SKM-1 (cell line): ENCODE measurements around the gene CTRL.
"Not testable (repeated sequence)": the region's sequence is repeated elsewhere in the genome, so short reads cannot be mapped to it uniquely, and the experiment has no call there.

Experiments
- DNase-seq: peaks from one replicate; lab custom pipeline; 2025; ENCODE audit not compliant: unreplicated experiment; lab: John Stamatoyannopoulos, UW

CTRL gene

DNA sequence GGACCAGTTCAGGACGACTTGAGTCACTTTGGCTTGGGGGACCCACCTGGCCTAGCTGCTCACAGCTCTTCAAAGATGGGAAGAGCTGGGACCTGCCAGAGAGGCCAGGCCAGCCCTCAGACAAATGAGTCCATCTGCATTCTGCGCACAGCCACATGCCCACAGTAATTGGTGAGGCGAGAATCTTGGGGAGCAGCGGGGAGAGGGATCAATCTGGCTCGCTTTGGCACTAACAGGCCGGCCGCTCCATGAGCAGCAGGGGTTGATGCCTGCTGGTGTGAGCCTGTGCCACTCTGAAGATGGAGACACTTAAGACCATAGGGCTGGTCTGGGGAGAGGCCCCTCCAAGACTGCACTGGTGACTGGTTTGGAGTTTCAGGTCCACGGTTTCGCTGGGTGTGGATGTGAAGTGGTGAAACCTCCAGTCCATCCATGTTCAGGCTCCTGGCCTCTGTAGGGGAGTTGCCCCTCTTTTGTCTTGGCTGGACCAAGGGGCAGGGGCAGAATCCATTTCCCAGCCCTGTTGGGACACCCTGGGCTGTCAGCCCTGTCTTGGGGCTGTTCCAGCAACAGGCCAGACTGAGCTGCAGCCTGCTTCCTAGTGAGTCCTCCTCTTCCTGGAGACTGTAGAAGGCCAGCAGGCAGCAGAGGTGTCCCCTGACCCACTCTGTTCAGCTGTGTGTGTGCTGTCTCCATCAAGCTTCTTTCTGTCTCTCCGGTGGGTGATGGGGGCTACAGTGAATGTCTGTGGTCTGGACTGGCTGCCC, 7.3 kb downstream of the CTRL start:
- no peak for DNase-seq

DNA sequence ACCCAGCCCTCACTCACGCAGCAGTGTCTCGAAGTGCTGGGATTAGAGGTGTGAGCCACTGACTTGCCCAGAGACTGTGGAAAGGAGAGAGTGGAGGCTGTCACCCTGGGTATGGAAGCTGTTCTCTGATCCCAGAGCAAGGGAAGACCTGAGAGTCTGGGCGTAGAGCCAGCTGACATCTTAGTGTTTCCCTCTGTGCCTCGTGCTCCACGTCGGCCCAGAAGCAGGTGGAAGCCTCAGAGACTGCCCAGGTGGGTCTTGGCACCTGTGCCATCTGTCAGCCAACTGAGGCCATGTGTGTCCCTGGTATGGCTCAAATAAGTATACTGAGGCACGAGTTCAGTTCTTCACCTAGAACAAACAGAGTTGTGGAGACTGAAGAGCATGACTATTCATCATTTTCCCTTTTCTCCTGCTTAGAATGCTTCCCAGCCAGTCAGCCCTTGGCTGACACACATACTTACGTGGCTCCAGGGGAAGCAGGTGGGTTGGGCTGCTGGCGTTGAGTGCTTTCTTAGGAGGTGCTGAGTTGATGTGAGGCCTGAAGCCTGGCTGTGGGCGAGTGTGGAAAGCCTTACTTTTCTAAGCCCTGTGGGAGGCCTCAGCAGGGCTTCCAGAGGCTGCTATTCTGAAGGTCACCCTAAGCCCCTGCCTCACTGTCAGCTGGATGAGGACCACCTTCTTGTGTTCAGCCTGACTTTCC, 8.1 kb downstream of the CTRL start:
- no peak for DNase-seq

DNA sequence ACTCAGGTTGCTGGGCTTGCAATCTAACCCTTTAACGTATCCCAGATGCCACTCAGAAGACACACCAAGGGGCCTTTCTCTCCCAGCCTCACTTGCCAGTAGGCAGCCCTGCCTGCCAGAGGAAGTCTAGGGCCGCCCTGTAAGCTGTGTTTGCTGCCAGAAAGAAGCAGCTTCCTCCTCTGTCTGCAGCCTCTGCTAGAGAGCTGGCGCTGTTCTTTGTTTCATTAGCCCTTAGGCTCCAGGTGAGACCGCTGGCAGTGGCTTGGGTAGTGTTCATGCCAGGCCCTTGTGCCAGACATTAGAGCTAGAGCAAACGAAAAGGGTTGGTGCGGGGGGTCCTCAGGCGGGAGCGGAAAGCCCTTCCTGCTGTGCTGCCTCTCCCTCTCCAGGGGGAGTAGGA, 8.9 kb downstream of the CTRL start:
- no peak for DNase-seq

DNA sequence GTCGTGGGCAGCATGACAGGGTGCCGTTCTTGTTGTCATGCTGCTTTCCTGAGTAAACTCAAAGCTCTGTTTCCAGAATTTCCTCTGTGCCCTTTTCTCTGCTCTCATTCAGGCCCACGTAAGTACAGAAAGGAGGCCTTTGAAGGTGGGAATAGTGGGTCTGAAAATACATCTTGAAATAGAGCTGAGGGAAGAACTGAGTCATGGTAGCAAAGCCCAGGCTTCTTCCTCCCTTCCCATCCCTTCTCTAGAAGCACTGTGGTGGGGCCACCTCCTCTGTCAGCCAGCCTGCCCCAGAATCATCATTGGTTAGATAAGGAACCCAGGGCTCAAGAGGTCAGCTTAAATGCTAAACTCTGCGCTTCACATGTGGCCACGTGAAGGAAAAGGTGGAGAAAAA, 9.4 kb downstream of the CTRL start:
- no peak for DNase-seq

GRCh38 chr16:67919622-67920221, 11.9 kb downstream of the CTRL start:
- DNase-seq: no peak

GRCh38 chr16:67917852-67918236, 13.8 kb downstream of the CTRL start:
- no peak for DNase-seq

- DNase-seq: no peak
Measured at GRCh38 chr16:67917140-67917851, 14.4 kb downstream of the CTRL start.

DNA sequence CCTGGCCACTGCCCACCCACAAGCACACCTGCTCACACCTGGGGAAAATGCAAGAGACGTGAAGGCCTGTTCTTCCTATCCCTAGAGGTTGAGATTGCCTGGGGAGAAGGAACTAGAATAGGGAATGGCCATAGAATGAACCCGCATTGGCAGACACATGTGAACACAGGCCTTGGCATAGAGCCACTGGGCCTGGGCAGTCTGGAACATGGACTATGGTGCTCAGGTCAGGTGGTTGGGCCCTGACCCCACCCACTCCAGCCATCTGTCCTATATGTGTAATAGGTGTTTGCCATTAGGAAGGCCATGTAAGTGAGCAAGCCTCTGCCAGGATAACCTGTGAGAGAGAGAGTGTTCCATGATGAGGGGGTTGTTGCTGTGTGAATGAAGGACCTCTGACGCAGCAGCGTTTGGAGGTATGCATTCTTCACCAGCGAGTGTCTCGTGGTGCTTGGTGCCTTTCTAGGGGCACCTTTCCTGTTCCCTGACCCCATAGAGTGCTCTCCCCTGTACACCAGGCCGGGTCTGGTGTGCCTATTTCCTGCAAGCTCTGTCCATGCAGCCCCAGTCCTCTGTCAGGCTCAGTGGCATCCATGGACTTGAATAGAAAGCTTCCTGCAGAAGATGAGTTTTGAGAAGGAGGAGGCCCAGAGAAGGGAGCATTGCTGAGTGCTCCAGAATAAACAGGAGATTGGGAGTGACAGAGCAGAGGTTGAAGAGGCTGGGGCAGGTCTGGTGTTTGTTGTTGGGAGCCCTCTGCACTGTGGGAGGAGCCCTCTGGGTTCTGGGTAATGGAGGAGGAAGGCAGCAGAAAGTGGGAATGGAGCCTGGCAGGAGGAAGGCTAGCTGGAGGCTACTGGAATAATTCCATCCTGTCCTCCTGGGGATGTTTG, 15.6 kb downstream of the CTRL start:
- no peak for DNase-seq

DNA sequence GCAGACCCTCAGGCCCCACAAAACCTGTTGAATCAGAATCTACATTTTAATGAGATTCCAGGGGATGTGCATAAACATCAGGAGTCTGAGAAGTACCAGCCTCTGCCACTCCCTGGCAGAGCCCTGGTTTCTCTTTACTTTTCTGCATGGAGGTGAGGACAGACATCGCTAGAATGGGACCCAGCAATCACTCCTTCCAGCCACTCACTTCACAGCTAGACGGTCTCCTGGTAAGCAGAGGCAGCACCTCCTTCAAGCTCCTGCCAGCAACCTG, 16.2 kb downstream of the CTRL start:
- DNase-seq: not testable (repeated sequence)

DNA sequence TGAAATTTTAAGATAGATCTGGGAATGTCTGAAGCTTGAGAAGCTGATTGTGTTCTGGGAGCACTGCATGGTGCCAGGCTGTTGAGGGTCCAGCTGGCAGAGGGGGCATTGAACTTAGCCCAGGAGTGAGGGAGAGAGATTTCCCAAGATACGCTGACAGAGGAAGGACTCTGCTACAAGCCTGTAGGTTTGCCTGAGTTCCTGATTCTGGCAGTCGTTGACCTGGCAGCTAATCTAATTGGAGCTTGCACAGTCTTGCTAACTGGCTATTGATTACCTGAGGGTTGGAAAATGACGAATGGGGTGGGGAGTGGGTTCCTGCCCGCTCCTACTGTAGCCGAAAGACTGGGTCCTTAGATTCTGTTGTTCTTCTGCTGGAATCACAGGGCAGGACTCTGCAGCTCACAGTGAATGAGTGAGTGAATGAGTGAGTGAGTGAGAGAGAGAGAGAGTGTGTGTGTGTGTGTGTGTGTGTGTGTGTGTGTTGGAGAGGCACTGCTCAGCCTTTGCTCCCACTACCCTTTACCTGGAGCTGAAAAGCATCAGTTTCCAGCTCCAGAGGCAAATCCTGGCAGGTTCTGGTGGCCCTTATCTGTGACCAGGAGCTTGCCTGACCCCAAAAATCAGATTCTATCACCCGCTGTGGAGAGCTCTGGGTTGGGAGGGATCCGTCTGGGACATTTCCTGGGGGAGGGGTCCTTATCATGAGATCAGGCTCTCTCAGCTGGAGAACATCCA, 16.7 kb downstream of the CTRL start:
- no peak for DNase-seq

DNA sequence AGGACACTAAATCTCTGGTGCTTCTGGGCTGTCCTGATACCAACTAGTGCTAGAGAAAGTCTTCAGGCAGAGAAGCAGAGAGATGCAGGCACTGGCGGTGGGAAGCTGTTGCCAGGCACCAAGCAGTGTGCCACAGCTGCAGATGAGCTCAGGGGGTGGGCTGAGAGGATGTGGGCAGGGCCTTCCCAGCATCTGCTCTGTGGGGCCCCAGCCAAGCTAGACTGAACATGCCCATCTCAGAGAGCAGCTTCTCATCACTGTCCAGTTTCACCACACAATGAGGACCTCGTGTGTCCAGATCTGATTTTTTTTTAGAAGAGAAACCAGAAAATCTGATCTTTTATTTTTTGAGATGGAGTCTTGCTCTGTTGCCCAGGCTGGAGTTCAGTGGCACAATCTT, 21.5 kb downstream of the CTRL start:
- no peak for DNase-seq

- no peak for DNase-seq
Measured at GRCh38 chr16:67909056-67909742, 22.5 kb downstream of the CTRL start.

DNA sequence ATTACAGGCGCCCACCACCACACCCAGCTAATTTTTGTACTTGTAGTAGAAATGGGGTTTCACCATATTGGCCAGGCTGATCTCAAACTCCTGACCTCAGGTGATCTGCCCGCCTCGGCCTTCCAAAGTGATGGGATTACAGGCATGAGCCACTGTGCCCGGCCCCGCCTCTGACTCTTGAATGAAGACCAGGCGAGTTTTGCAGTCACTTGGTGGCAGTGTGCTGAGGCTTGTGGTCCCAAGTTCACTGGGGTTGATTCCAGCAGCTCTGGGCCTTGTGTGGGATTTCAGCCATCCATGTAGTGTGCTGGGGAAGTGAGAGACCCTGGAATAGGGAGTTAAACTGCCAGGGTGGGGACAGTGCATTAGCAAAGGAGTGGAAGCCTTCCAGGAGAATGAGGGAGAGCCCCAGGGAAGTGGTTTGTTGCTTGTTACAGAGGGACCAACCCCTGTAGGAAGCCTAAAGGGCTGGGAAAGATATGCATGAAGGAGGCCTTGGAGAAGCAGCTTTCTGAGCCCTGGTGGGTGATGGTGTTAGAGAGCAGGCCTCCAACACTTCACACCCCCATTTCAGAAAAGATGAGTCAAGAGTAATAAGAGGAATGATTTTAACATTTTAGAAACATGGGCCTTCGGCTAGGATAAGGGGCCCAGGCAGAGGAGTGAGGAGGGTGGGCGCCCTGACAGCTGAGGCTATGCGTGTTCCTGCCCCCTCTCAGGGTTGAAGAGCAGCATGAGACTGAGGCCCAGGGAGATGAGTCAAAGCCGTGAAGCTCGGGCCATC, 24.1 kb downstream of the CTRL start:
- no peak for DNase-seq

- no peak for DNase-seq
Measured at GRCh38 chr16:67902831-67903230, 28.8 kb downstream of the CTRL start.

DNA sequence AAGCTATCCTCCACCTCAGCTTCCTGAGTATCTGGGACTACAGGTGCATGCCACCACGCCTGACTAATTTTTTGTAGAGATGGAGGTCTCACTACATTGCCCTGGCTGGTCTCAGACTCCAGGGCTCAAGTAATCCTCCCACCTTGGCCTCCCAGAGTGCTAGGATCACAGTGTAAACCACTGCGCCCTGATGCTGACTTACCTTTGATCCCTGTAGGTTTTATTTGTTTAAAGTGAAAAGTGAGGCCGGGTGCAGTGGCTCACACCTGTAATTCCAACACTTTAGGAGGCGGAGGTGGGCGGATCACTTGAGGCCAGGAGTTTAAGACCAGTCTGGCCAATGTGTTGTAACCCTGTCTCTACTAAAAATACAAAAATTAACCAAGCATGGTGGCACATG, 29.9 kb downstream of the CTRL start:
- no peak for DNase-seq

GRCh38 chr16:67897231-67897630, 34.4 kb downstream of the CTRL start:
- DNase-seq: no peak

DNA sequence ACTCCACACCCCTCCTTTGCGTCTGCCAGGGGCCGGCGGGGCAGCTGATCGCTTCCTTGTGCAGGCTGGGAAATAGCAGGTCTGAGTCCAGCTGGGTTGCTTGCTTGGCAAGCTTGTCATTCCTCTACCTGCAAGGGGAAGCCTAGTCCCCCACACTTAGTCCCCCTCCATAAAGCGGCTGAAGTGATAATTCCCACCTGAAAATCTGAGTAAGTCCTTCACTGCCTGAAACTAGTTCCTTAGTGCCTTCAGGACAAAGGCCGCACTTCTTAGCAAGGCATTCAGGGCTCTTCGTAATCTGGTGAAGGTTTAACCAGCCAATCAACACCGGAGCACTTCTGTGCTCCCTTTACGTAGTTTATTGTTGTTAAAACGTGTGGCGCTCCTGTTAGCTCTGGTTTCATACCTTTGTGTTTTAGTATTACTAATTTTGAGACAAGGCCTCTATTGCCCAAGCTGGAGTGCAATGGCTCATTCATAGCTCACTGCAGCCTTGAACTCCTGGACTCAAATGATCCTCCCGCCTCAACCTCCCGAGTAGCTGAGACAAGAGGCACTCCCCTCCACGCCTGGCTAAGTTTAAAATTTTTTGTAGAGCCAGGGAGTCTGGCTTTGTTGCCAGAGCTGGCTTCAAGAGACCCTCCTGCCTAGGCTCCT, 37.8 kb downstream of the CTRL start:
- no peak for DNase-seq
